Measurements from ENCODE around the gene BCL2L2. TPM values are rescaled to one million over a fixed set of nuclear protein-coding genes. Genes with fewer than 3 reads are reported as not detected.
"Not testable (repeated sequence)": the region's sequence is repeated elsewhere in the genome, so short reads cannot be mapped to it uniquely, and the experiment has no call there.

The BCL2L2 gene
- total RNA-seq, 1 experiment from 2014 or later, result 33.5 TPM

- no TSS peak for BruUV-seq (replicated peaks)
- TF ChIP-seq CTCF (conservative IDR thresholded peaks at IDR 0.05; ENCODE audit: low read depth, low read length), result no peak
- no peak for TF ChIP-seq EZH2 (IDR thresholded peaks at IDR 0.05; ENCODE audit: low read length, unreplicated experiment)
- TF ChIP-seq EZH2phosphoT487 (IDR thresholded peaks at IDR 0.05; ENCODE audit: borderline replicate concordance, low read length), result no peak
- Histone ChIP-seq H3K4me3 (ENCODE audit: low read length) (no peak overlapping the region), H3K9me2 (replicated peaks; ENCODE audit: low read length) (no peaks in the 10 kb centered on the region), H3K4me2 (ENCODE audit: low read length) (no peak overlapping the region), H4K20me1 (ENCODE audit: low read length) (no peaks in the 10 kb centered on the region), H3K27ac (ENCODE audit: low read length) (no peak overlapping the region), H3K4me1 (ENCODE audit: insufficient read depth, low read length) (no peaks in the 10 kb centered on the region), H3K9ac (ENCODE audit: low read length) (no peak overlapping the region), H3F3A (ENCODE audit: low read length, unreplicated experiment) (no peaks in the 10 kb centered on the region), H3K27me3 (ENCODE audit: low read length) (no peaks in the 10 kb centered on the region), H3K79me2 (ENCODE audit: low read length) (no peaks in the 10 kb centered on the region), H2AFZ (ENCODE audit: low read length) (no peak overlapping the region), H3K36me3 (ENCODE audit: low read depth, low read length) (no peaks in the 10 kb centered on the region), H3K9me3 (ENCODE audit: low read length) (no peaks in the 10 kb centered on the region)
- ChIA-PET CTCF (no interaction called here), POLR2A (ENCODE audit: unreplicated experiment) (no interaction called here)
- intact Hi-C loops (cut with micrococcal nuclease), result no loop called here
- ATAC-seq (no peak), DNase-seq (no peak)
These were observed 31.2 kb upstream of the BCL2L2 start for GRCh38 chr14:23275412-23275811.

- Histone ChIP-seq H3K9ac (ENCODE audit: low read length) (no peak overlapping the region), H3K4me2 (ENCODE audit: low read length) (no peak overlapping the region), H3K9me3 (ENCODE audit: low read length) (no peaks in the 10 kb centered on the region), H3K4me1 (ENCODE audit: insufficient read depth, low read length) (no peaks in the 10 kb centered on the region), H2AFZ (ENCODE audit: low read length) (no peak overlapping the region), H3K9me2 (replicated peaks; ENCODE audit: low read length) (no peaks in the 10 kb centered on the region), H4K20me1 (ENCODE audit: low read length) (no peaks in the 10 kb centered on the region), H3F3A (ENCODE audit: low read length, unreplicated experiment) (no peaks in the 10 kb centered on the region), H3K4me3 (ENCODE audit: low read length) (no peak overlapping the region), H3K27me3 (ENCODE audit: low read length) (no peaks in the 10 kb centered on the region), H3K79me2 (ENCODE audit: low read length) (no peaks in the 10 kb centered on the region), H3K36me3 (ENCODE audit: low read depth, low read length) (no peaks in the 10 kb centered on the region), H3K27ac (ENCODE audit: low read length) (no peak overlapping the region)
- CTCF ChIA-PET, result no interaction called here
- BruUV-seq (replicated peaks), result no TSS peak
- ATAC-seq (no peak), DNase-seq (no peak)
- intact Hi-C loops (cut with micrococcal nuclease), result no loop called here
- POLR2A ChIA-PET (ENCODE audit: unreplicated experiment), result no interaction called here
- no peak for TF ChIP-seq EZH2 (IDR thresholded peaks at IDR 0.05; ENCODE audit: low read length, unreplicated experiment)
- no peak for TF ChIP-seq EZH2phosphoT487 (IDR thresholded peaks at IDR 0.05; ENCODE audit: borderline replicate concordance, low read length)
- TF ChIP-seq CTCF (conservative IDR thresholded peaks at IDR 0.05; ENCODE audit: low read depth, low read length), result no peak
These were observed 29.4 kb upstream of the BCL2L2 start for GRCh38 chr14:23277189-23277588.

GRCh38 chr14:23277928-23278327, 28.7 kb upstream of the BCL2L2 start:
- CTCF ChIA-PET; DNase-seq; H2AFZ ChIP-seq (ENCODE audit: low read length); H3K79me2 ChIP-seq (ENCODE audit: low read length); H3K4me3 ChIP-seq (ENCODE audit: low read length); intact Hi-C loops (cut with micrococcal nuclease); BruUV-seq (replicated peaks); H3K4me1 ChIP-seq (ENCODE audit: insufficient read depth, low read length); H3K9me3 ChIP-seq (ENCODE audit: low read length); H3K27ac ChIP-seq (ENCODE audit: low read length); POLR2A ChIA-PET (ENCODE audit: unreplicated experiment); H3K4me2 ChIP-seq (ENCODE audit: low read length); H4K20me1 ChIP-seq (ENCODE audit: low read length); ATAC-seq; H3K36me3 ChIP-seq (ENCODE audit: low read depth, low read length); H3K9ac ChIP-seq (ENCODE audit: low read length); H3K9me2 ChIP-seq (replicated peaks; ENCODE audit: low read length); H3K27me3 ChIP-seq (ENCODE audit: low read length); H3F3A ChIP-seq (ENCODE audit: low read length, unreplicated experiment): not testable (repeated sequence)
